ENCODE results near the gene LRCH1. TPM values are rescaled to one million over a fixed set of nuclear protein-coding genes. Genes with fewer than 3 reads are reported as not detected.

The LRCH1 gene
- total and polyA plus RNA-seq, 2 experiments from 2014 or later, result 3.9 to 9.2 TPM

- Histone ChIP-seq H3K4me1 (ENCODE audit: insufficient read depth) (peaks cover 40% of the 10 kb centered on the region), H3K36me3 (ENCODE audit: insufficient read depth) (no peaks in the 10 kb centered on the region), H3K4me3 (no peak overlapping the region), H3K27ac (ENCODE audit: low read depth) (no peak overlapping the region), H3K9me2 (ENCODE audit: insufficient read depth) (no peaks in the 10 kb centered on the region; the same call in 1 of the 2 replicates), H3K4me2 (0 out of 2 replicates have a peak overlapping the region, but pooled peaks have one; percentile 14), H4K20me1 (replicated peaks; ENCODE audit: insufficient read depth) (no peaks in the 10 kb centered on the region), H2AFZ (no peak overlapping the region), H3K79me2 (replicated peaks; ENCODE audit: insufficient read depth) (peaks cover 59% of the 10 kb centered on the region), H3K27me3 (ENCODE audit: insufficient read depth) (no peaks in the 10 kb centered on the region), H3F3A (replicated peaks; ENCODE audit: low read depth) (no peaks in the 10 kb centered on the region)
- TF ChIP-seq ZNF331 (CRISPR knock-in tag; IDR thresholded peaks at IDR 0.05; ENCODE audit: low read depth) (no peak), CREB1 (CRISPR knock-in tag; IDR thresholded peaks at IDR 0.05; ENCODE audit: low read depth) (no peak), EZH2 (IDR thresholded peaks at IDR 0.05; ENCODE audit: low read depth, unreplicated experiment) (no peak), EZH2phosphoT487 (IDR thresholded peaks at IDR 0.05; ENCODE audit: unreplicated experiment) (no peak), ETS1 (IDR thresholded peaks at IDR 0.05) (no peak)
- Mint-ChIP-seq H3K27ac (peak overlapping the region; percentile 35; the same call in 1 of the 2 replicates), H3K36me3 (ENCODE audit: low read depth) (no peaks in the 10 kb centered on the region), H3K9me3 (no peaks in the 10 kb centered on the region), H3K27me3 (ENCODE audit: insufficient read depth, low read depth, poor library complexity) (peaks cover 4% of the 10 kb centered on the region), H3K4me3 (no peak overlapping the region), H3K4me1 (peaks cover 45% of the 10 kb centered on the region)
- DNase-seq (ENCODE audit: low spot score) (no peak), ATAC-seq (no peak)
Observed at GRCh38 chr13:46628622-46629365, 75.8 kb downstream of the LRCH1 start.

- DNase-seq (ENCODE audit: low spot score), result no peak
- Histone ChIP-seq H3K36me3 (ENCODE audit: insufficient read depth) (no peaks in the 10 kb centered on the region), H3K27me3 (ENCODE audit: insufficient read depth) (no peaks in the 10 kb centered on the region), H2AFZ (no peak overlapping the region), H3K4me2 (peak overlapping the region; percentile 14), H3K79me2 (replicated peaks; ENCODE audit: insufficient read depth) (peaks cover 50% of the 10 kb centered on the region), H3K4me3 (no peak overlapping the region), H3F3A (replicated peaks; ENCODE audit: low read depth) (no peaks in the 10 kb centered on the region), H4K20me1 (replicated peaks; ENCODE audit: insufficient read depth) (no peaks in the 10 kb centered on the region), H3K9me2 (ENCODE audit: insufficient read depth) (no peaks in the 10 kb centered on the region; the same call in 1 of the 2 replicates), H3K4me1 (ENCODE audit: insufficient read depth) (peaks cover 29% of the 10 kb centered on the region), H3K27ac (ENCODE audit: low read depth) (peak overlapping the region; percentile 75)
- Mint-ChIP-seq H3K9me3 (no peaks in the 10 kb centered on the region), H3K4me1 (peaks cover 43% of the 10 kb centered on the region), H3K27ac (no peak overlapping the region; the same call in 1 of the 2 replicates), H3K27me3 (ENCODE audit: insufficient read depth, low read depth, poor library complexity) (peaks cover 4% of the 10 kb centered on the region), H3K4me3 (no peak overlapping the region), H3K36me3 (ENCODE audit: low read depth) (no peaks in the 10 kb centered on the region)
- TF ChIP-seq POLR2AphosphoS5 (IDR thresholded peaks at IDR 0.05; ENCODE audit: low read depth) (no peak), EZH2phosphoT487 (IDR thresholded peaks at IDR 0.05; ENCODE audit: unreplicated experiment) (no peak), EZH2 (IDR thresholded peaks at IDR 0.05; ENCODE audit: low read depth, unreplicated experiment) (no peak), CREB1 (CRISPR knock-in tag; IDR thresholded peaks at IDR 0.05; ENCODE audit: low read depth) (no peak), CTCF (conservative IDR thresholded peaks at IDR 0.05; ENCODE audit: low read depth in 2 of 2) (no peak), STAT1 (IDR thresholded peaks at IDR 0.05; ENCODE audit: unreplicated experiment) (no peak), ZNF462 (CRISPR knock-in tag; IDR thresholded peaks at IDR 0.05) (no peak), NANOG (IDR thresholded peaks at IDR 0.05; ENCODE audit: borderline replicate concordance) (no peak), ZNF331 (CRISPR knock-in tag; IDR thresholded peaks at IDR 0.05; ENCODE audit: low read depth) (no peak), JUNB (IDR thresholded peaks at IDR 0.05; ENCODE audit: unreplicated experiment) (no peak)
- ATAC-seq, result no peak
Observed at GRCh38 chr13:46629811-46630413, 76.9 kb downstream of the LRCH1 start.
